Ovary (tissue), 9 donors: ENCODE results near the gene CD300LD. TPM values are rescaled to one million over a fixed set of nuclear protein-coding genes. Genes with fewer than 3 reads are reported as not detected.
A peak's percentile ranks its signal among the peaks of the same experiment; 100 is the strongest.

Experiments
- DNase-seq, 5 donors: peaks; one replicate each; pipeline ENCODE4 v3.0.0-alpha.2; 2019 to 2020
- H3K27ac ChIP-seq, 2 donors: fragments of 200-600 bp; one replicate each; pipeline versions ENCODE4 v1.5.1 to v1.8.0; 2019 to 2022
- H3K27me3 ChIP-seq: fragments of 200-600 bp; one replicate; pipeline ENCODE4 v1.8.0; 2022
- H3K36me3 ChIP-seq: fragments of 200-600 bp; sonication (generic); one replicate; pipeline ENCODE4 v1.5.1; 2019
- H3K4me1 ChIP-seq: one replicate; pipeline ENCODE4 v1.8.1; 2013; ENCODE audit warnings: mild to moderate bottlenecking, moderate library complexity; ENCODE audit not compliant: insufficient read depth
- H3K4me3 ChIP-seq: fragments of 200-600 bp; sonication (generic); one replicate; pipeline ENCODE4 v1.5.1; 2017
- H3K9me3 ChIP-seq, 2 donors: fragments of 200-600 bp in 1 of 2; sonication (generic) in 1 of 2; one replicate each; pipeline versions ENCODE4 v1.5.1 to v1.8.1; 2013 to 2019; ENCODE audit warnings: mild to moderate bottlenecking in 1 of 2, moderate library complexity in 1 of 2
- CTCF ChIP-seq, 3 donors: fragments of 450-650 bp in 2 of 3; fragments of 200-600 bp in 1 of 3; IDR thresholded peaks; one replicate each; pipeline versions ENCODE4 v1.5.1 to v1.8.0; 2016 to 2022; ENCODE audit warnings: antibody characterized with exemption in 3 of 3, mild to moderate bottlenecking in 1 of 3
- EP300 ChIP-seq: sonication (generic); formaldehyde crosslinking; IDR thresholded peaks from one replicate; pipeline ENCODE4 v1.6.1; 2017; ENCODE audit warnings: antibody characterized with exemption
- POLR2A ChIP-seq: fragments of 450-650 bp; IDR thresholded peaks from one replicate; pipeline ENCODE4 v1.6.1; 2017; ENCODE audit warnings: antibody characterized with exemption, mild to moderate bottlenecking, moderate library complexity
- WGBS, 3 donors: extraction: QIAGEN DNeasy Blood & Tissue Kit in 1 of 3; methylation state at CpG; one replicate each; pipeline versions ENCODE4 v1.1.5 to v1.1.7; 2013 to 2017; 5-methylcytosine and 5-hydroxymethylcytosine counted together
- intact Hi-C, 4 donors: fragments of 100-400 bp; cut with DNase I; formaldehyde crosslinking; loops; one replicate each; pipeline versions ENCODE4 v1.11.0 to v1.15.1; 2022 to 2023
- polyA plus RNA-seq, 2 donors: library from polyadenylated mRNA; stranded (reverse); fragments of 200-250 nt in 1 of 2; fragments of 350-450 nt in 1 of 2; fragmentation: Illumina TruSeq in 1 of 2; extraction: RNeasy Lipid Tissue Mini Kit (QIAGEN cat#74804) in 1 of 2; gene quantifications; one replicate each; pipeline ENCODE4 v1.2.3, GENCODE V29; 2013 to 2014
- total RNA-seq, 7 donors: library from RNA; depleted of rRNA in 2 of 7; stranded (reverse); fragments of >200 nt in 2 of 7; fragmentation: NEBNext Ultra II Directional in 3 of 7; extraction: Animal tissue kit (Norgen Biotek cat#: 25700) in 3 of 7; gene quantifications; one replicate each; pipeline versions ENCODE4 v1.1.0 to v1.2.4, GENCODE V29; 2016 to 2023
- donor health status: DM: no; HTN: no; CAD: no; lungs with moderate emphysema.
- donor health status: DM: no; HTN: no; CAD: no.
- donor health status: Bipolar disorder and iron deficiency.
- donor health status: DM: yes; HTN: yes; CAD: no.
- donor health status: DM: no; HTN: no; CAD: no.
- donor health status: DM: yes; HTN: yes; CAD: no.

CD300LD gene
- total and polyA plus RNA-seq, 9 donors: not detected

- Histone ChIP-seq H3K36me3 (no peaks in the 10 kb centered on the region), H3K4me1 (no peaks in the 10 kb centered on the region), H3K27ac (no peak overlapping the region), H3K9me3 (no peaks in the 10 kb centered on the region), H3K4me3 (no peak overlapping the region), H3K27me3 (no peaks in the 10 kb centered on the region)
- intact Hi-C loops: no loop called here
- 64 to 71% (median 70%) methylated on average over 10 of the region's 10 CpGs for WGBS, 3 donors
- DNase-seq: peak in 1 of 5 donors; percentile 4
- TF ChIP-seq CTCF (IDR thresholded peaks at IDR 0.05): no peak
- TF ChIP-seq POLR2A: no peak
- no peak for TF ChIP-seq EP300
Measured at GRCh38 chr17:74532115-74532514, 60.0 kb downstream of the CD300LD start.

GRCh38 chr17:74531231-74531761 lies 60.8 kb downstream of the CD300LD start, which contains the start of gene CD300LB:
Gene CD300LB (minus strand): TSS chr17:74531475. CDS start chr17:74531350, 125 bp downstream.
- Histone ChIP-seq H3K36me3 (no peaks in the 10 kb centered on the region), H3K4me3 (no peak within 1 kb of the TSS), H3K27ac (no peak within 1 kb of the TSS), H3K9me3 (no peaks in the 10 kb centered on the region), H3K27me3 (no peaks in the 10 kb centered on the region), H3K4me1 (no peaks in the 10 kb centered on the region)
- no peak for TF ChIP-seq EP300
- no peak for TF ChIP-seq CTCF (IDR thresholded peaks at IDR 0.05)
- no peak for TF ChIP-seq POLR2A
- intact Hi-C loops: no loop called here
- DNase-seq: peak in 1 of 5 donors; percentile 9
- 64 to 71% (median 64%) methylated on average over 10 of the region's 10 CpGs for WGBS, 3 donors

- Histone ChIP-seq H3K4me1 (no peaks in the 10 kb centered on the region), H3K4me3 (no peak overlapping the region), H3K36me3 (no peaks in the 10 kb centered on the region), H3K27me3 (no peaks in the 10 kb centered on the region), H3K9me3 (no peaks in the 10 kb centered on the region), H3K27ac (no peak overlapping the region)
- no peak for TF ChIP-seq EP300
- no peak for TF ChIP-seq POLR2A
- no peak for TF ChIP-seq CTCF (IDR thresholded peaks at IDR 0.05)
- intact Hi-C loops: no loop called here
- DNase-seq: no peak
- 67 to 80% (median 74%) methylated on average over 5 of the region's 5 CpGs for WGBS, 3 donors
Measured at GRCh38 chr17:74530831-74531150, 61.3 kb downstream of the CD300LD start.

Other genes with a start within 250 kb of the CD300LD start
- not detected for gene BTBD17, start 230.4 kb downstream of the CD300LD start, total RNA-seq
- gene BTBD17, start 230.4 kb downstream of the CD300LD start, polyA plus RNA-seq: not detected
- under 1 TPM in 1 of 7 donors, not detected in 6; 0.25 TPM for gene GPR142, start 224.8 kb downstream of the CD300LD start, total RNA-seq
- gene GPR142, start 224.8 kb downstream of the CD300LD start, polyA plus RNA-seq: under 1 TPM in 1 of 2 donors, not detected in 1; 0.05 TPM
- gene GPRC5C, start 160.2 kb downstream of the CD300LD start, total RNA-seq: 100 to 1,000 TPM in 1 of 7 donors, 10 to 100 TPM in 6; 39.7 to 133 (median 63.9) TPM
- 10 to 100 TPM in 1 of 2 donors, 1 to 10 TPM in 1; 3.7 to 59.1 TPM for gene GPRC5C, start 160.2 kb downstream of the CD300LD start, polyA plus RNA-seq
- gene CD300A, start 125.6 kb downstream of the CD300LD start, total RNA-seq: 1 to 10 TPM; 1.4 to 5.5 (median 2.1) TPM
- 1 to 10 TPM; 1.5 to 4.8 TPM for gene CD300A, start 125.6 kb downstream of the CD300LD start, polyA plus RNA-seq
- gene CD300LB, start 60.8 kb downstream of the CD300LD start, total RNA-seq: under 1 TPM in 5 of 7 donors, not detected in 2; 0.13 to 0.69 (median 0.27) TPM
- gene CD300LB, start 60.8 kb downstream of the CD300LD start, polyA plus RNA-seq: under 1 TPM; 0.11 to 0.43 TPM
- gene CD300C, start 46.2 kb downstream of the CD300LD start, total RNA-seq: 1 to 10 TPM in 2 of 7 donors, under 1 TPM in 4, not detected in 1; 0.18 to 1.6 (median 0.64) TPM
- gene CD300C, start 46.2 kb downstream of the CD300LD start, polyA plus RNA-seq: under 1 TPM; 0.40 to 0.52 TPM
- not detected for gene CD300H, start 24.8 kb downstream of the CD300LD start, total RNA-seq
- not detected for gene CD300H, start 24.8 kb downstream of the CD300LD start, polyA plus RNA-seq
- under 1 TPM; 0.11 to 0.79 (median 0.15) TPM for gene CD300E, start 31.5 kb upstream of the CD300LD start, total RNA-seq
- 1 to 10 TPM in 1 of 2 donors, under 1 TPM in 1; 0.30 to 1.1 TPM for gene CD300E, start 31.5 kb upstream of the CD300LD start, polyA plus RNA-seq
- 1 to 10 TPM in 2 of 7 donors, under 1 TPM in 4, not detected in 1; 0.23 to 3.9 (median 0.34) TPM for gene CD300LF, start 120.6 kb upstream of the CD300LD start, total RNA-seq
- 1 to 10 TPM in 1 of 2 donors, under 1 TPM in 1; 0.36 to 2.6 TPM for gene CD300LF, start 120.6 kb upstream of the CD300LD start, polyA plus RNA-seq
- under 1 TPM in 5 of 7 donors, not detected in 2; 0.45 to 0.72 (median 0.57) TPM for gene RAB37, start 145.0 kb upstream of the CD300LD start, total RNA-seq
- gene RAB37, start 145.0 kb upstream of the CD300LD start, polyA plus RNA-seq: 1 to 10 TPM in 1 of 2 donors, under 1 TPM in 1; 0.58 to 2.4 TPM
- 100 to 1,000 TPM in 1 of 7 donors, 10 to 100 TPM in 6; 12.1 to 101 (median 21.7) TPM for gene NHERF1, start 156.3 kb upstream of the CD300LD start, total RNA-seq
- 10 to 100 TPM; 13.9 to 21.0 TPM for gene NHERF1, start 156.3 kb upstream of the CD300LD start, polyA plus RNA-seq
- gene NAT9, start 184.1 kb upstream of the CD300LD start, total RNA-seq: 10 to 100 TPM; 24.7 to 87.0 (median 56.8) TPM
- gene NAT9, start 184.1 kb upstream of the CD300LD start, polyA plus RNA-seq: 10 to 100 TPM; 19.7 to 44.8 TPM